H1 (cell line): ENCODE results near the gene MROH8. TPM values are rescaled to one million over a fixed set of nuclear protein-coding genes. Genes with fewer than 3 reads are reported as not detected.

Experiments
- CTCF ChIA-PET: fragments of 300-600 bp; sonication (Branson Sonifier 250); formaldehyde crosslinking; loops from one replicate; lab custom pipeline; 2021; ENCODE audit not compliant: partially characterized antibody; lab: Charles Lee
- POLR2A ChIA-PET: fragments of 300-600 bp; sonication (Branson Sonifier 250); formaldehyde crosslinking; loops from one replicate; lab custom pipeline; 2021; ENCODE audit warnings: inconsistent platforms; ENCODE audit not compliant: partially characterized antibody; lab: Charles Lee
- DNase-seq, 2 experiments: peaks; one replicate each; pipeline versions ENCODE4 v3.0.0 to v3.0.0-alpha.2; 2010 to 2022; ENCODE audit warnings: low spot score in 2 of 2, low read depth in 1 of 2, mixed read lengths in 1 of 2
- FAIRE-seq: peaks from 2 replicates; lab custom pipeline; 2011; peaks lifted over from hg19 to GRCh38; lab: Jason Lieb, UNC
- H2AFZ ChIP-seq: 2 replicates; pipeline ENCODE4 v1.8.1; 2012; ENCODE audit warnings: low read length, inconsistent platforms
- H2AK5ac ChIP-seq: 2 replicates; pipeline ENCODE4 v1.6.1; 2013; ENCODE audit warnings: low read depth, low read length
- H2BK120ac ChIP-seq: replicated peaks from 2 replicates; pipeline ENCODE3; 2013; ENCODE audit warnings: low read depth, low read length, inconsistent platforms
- H2BK12ac ChIP-seq: 2 replicates; pipeline ENCODE4 v1.6.1; 2013; ENCODE audit warnings: low read depth, low read length
- H2BK15ac ChIP-seq: 2 replicates; pipeline ENCODE4 v1.6.1; 2013; ENCODE audit warnings: low read length
- H2BK20ac ChIP-seq: 2 replicates; pipeline ENCODE4 v1.6.1; 2013; ENCODE audit warnings: low read length
- H2BK5ac ChIP-seq: 2 replicates; pipeline ENCODE4 v1.6.1; 2013; ENCODE audit warnings: low read depth, low read length
- H3K14ac ChIP-seq: 2 replicates; pipeline ENCODE4 v1.6.1; 2013; ENCODE audit warnings: inconsistent platforms; ENCODE audit not compliant: insufficient read length
- H3K18ac ChIP-seq: 2 replicates; pipeline ENCODE4 v1.6.1; 2013; ENCODE audit warnings: low read length; ENCODE audit errors: extremely low read depth
- H3K23ac ChIP-seq: 2 replicates; pipeline ENCODE4 v1.6.1; 2013; ENCODE audit warnings: inconsistent platforms; ENCODE audit not compliant: insufficient read length
- H3K23me2 ChIP-seq: 2 replicates; pipeline ENCODE4 v1.6.1; 2013; ENCODE audit warnings: low read depth, low read length
- H3K27ac ChIP-seq: 2 replicates; pipeline ENCODE4 v1.6.1; 2011; ENCODE audit warnings: low read depth, low read length, inconsistent platforms
- H3K27me3 ChIP-seq, 4 experiments: replicated peaks in 1 of 4; 1 replicate in 1 of 4; 2 replicates in 3 of 4; pipeline versions ENCODE4 v1.6.1 to v1.8.1; 2011 to 2013; ENCODE audit warnings: low read length in 3 of 4, mild to moderate bottlenecking in 3 of 4, inconsistent platforms in 2 of 4, mixed read lengths in 2 of 4, moderate library complexity in 1 of 4; ENCODE audit not compliant: control insufficient read depth in 3 of 4, insufficient read depth in 3 of 4; ENCODE audit errors: extremely low read depth in 1 of 4
- H3K36me3 ChIP-seq, 4 experiments: 2 replicates each; pipeline versions ENCODE4 v1.6.1 to v1.8.1; 2011 to 2013; ENCODE audit warnings: mild to moderate bottlenecking in 4 of 4, low read length in 3 of 4, moderate library complexity in 2 of 4, control low read depth in 1 of 4, inconsistent platforms in 1 of 4; ENCODE audit not compliant: insufficient read depth in 4 of 4, control insufficient read depth in 2 of 4
- H3K4ac ChIP-seq: replicated peaks from 2 replicates; pipeline ENCODE3; 2013; ENCODE audit warnings: low read length, low read depth, mixed read lengths, inconsistent platforms; ENCODE audit not compliant: insufficient read length
- H3K4me1 ChIP-seq, 4 experiments: replicated peaks in 1 of 4; 1 replicate in 1 of 4; 2 replicates in 3 of 4; pipeline versions ENCODE4 v1.6.1 to v1.8.1; 2011 to 2013; ENCODE audit warnings: low read length in 3 of 4, inconsistent platforms in 2 of 4, mixed read lengths in 1 of 4; ENCODE audit not compliant: insufficient read depth in 4 of 4, control insufficient read depth in 3 of 4
- H3K4me2 ChIP-seq, 2 experiments: 2 replicates each; pipeline versions ENCODE4 v1.6.1 to v1.8.1; 2011 to 2013; ENCODE audit warnings: low read depth in 2 of 2, low read length in 2 of 2, control low read depth in 1 of 2, inconsistent platforms in 1 of 2, mild to moderate bottlenecking in 1 of 2; ENCODE audit not compliant: insufficient read depth in 1 of 2
- H3K4me3 ChIP-seq, 4 experiments: fragments of 200-600, 300-600 bp in 1 of 4; sonication (generic), shearing (Covaris generic), sonication (Bioruptor Twin) in 1 of 4; 2 replicates each; pipeline versions ENCODE4 v1.5.1 to v1.8.1; 2011 to 2016; ENCODE audit warnings: low read length in 4 of 4, low read depth in 3 of 4, control low read depth in 2 of 4, inconsistent platforms in 2 of 4, mild to moderate bottlenecking in 2 of 4, mixed read lengths in 1 of 4, moderate library complexity in 1 of 4; ENCODE audit not compliant: insufficient read depth in 2 of 4; ENCODE audit errors: extremely low read depth in 1 of 4
- H3K56ac ChIP-seq: replicated peaks from 2 replicates; pipeline ENCODE3; 2013; ENCODE audit warnings: low read depth, mild to moderate bottlenecking, mixed read lengths, low read length, inconsistent platforms; ENCODE audit not compliant: insufficient read length
- H3K79me1 ChIP-seq: 2 replicates; pipeline ENCODE4 v1.6.1; 2013; ENCODE audit warnings: low read depth, low read length, control low read depth
- H3K79me2 ChIP-seq, 2 experiments: 2 replicates each; pipeline versions ENCODE4 v1.6.1 to v1.8.1; 2012 to 2013; ENCODE audit warnings: low read length in 2 of 2, mild to moderate bottlenecking in 2 of 2, inconsistent platforms in 1 of 2; ENCODE audit not compliant: insufficient read depth in 2 of 2, control insufficient read depth in 1 of 2
- H3K9ac ChIP-seq, 4 experiments: replicated peaks in 1 of 4; 1 replicate in 1 of 4; 2 replicates in 3 of 4; pipeline versions ENCODE4 v1.6.1 to v1.8.1; 2011 to 2013; ENCODE audit warnings: low read depth in 3 of 4, low read length in 3 of 4, control low read depth in 2 of 4, mild to moderate bottlenecking in 2 of 4, moderate library complexity in 2 of 4, inconsistent platforms in 1 of 4; ENCODE audit errors: extremely low read depth in 1 of 4
- H3K9me3 ChIP-seq, 2 experiments: 2 replicates each; pipeline versions ENCODE4 v1.6.1 to v1.8.1; 2012 to 2013; ENCODE audit warnings: mild to moderate bottlenecking in 2 of 2, moderate library complexity in 2 of 2, control low read depth in 1 of 2, inconsistent platforms in 1 of 2, low read depth in 1 of 2, low read length in 1 of 2, mixed read lengths in 1 of 2; ENCODE audit not compliant: insufficient read depth in 2 of 2
- H4K20me1 ChIP-seq, 2 experiments: replicated peaks in 1 of 2; 2 replicates each; pipeline versions ENCODE3 to v1.8.1; 2011 to 2013; ENCODE audit warnings: inconsistent platforms in 2 of 2, low read length in 2 of 2, mild to moderate bottlenecking in 1 of 2; ENCODE audit not compliant: insufficient read depth in 2 of 2, control insufficient read depth in 1 of 2
- H4K5ac ChIP-seq: 2 replicates; pipeline ENCODE4 v1.6.1; 2013; ENCODE audit warnings: low read length, low read depth, mixed read lengths, inconsistent platforms; ENCODE audit not compliant: insufficient read length
- H4K8ac ChIP-seq: 2 replicates; pipeline ENCODE4 v1.8.0; 2013; ENCODE audit warnings: mild to moderate bottlenecking, moderate library complexity, low read length, inconsistent platforms; ENCODE audit not compliant: insufficient read depth; ENCODE audit errors: extremely low read depth
- H4K91ac ChIP-seq: replicated peaks from 2 replicates; pipeline ENCODE3; 2013; ENCODE audit warnings: low read length, mixed read lengths, inconsistent platforms; ENCODE audit not compliant: insufficient read length
- HDAC6 ChIP-seq: IDR thresholded peaks from one replicate; pipeline ENCODE4 v1.7.1; 2012; ENCODE audit warnings: low read depth, mild to moderate bottlenecking, inconsistent platforms, low read length, moderate library complexity
- POLR2AphosphoS5 ChIP-seq: IDR thresholded peaks from 2 replicates; pipeline ENCODE4 v1.6.1; 2011; ENCODE audit warnings: low read depth, low read length
- RBBP5 ChIP-seq: IDR thresholded peaks from 2 replicates; pipeline ENCODE4 v1.7.1; 2012; ENCODE audit warnings: low read depth, mild to moderate bottlenecking, inconsistent platforms, low read length, moderate library complexity, borderline replicate concordance
- RFX5 ChIP-seq: IDR thresholded peaks from 2 replicates; pipeline ENCODE4 v1.6.1; 2011; ENCODE audit warnings: low read depth, low read length, improper control_type of control experiment, borderline replicate concordance
- SIRT6 ChIP-seq: IDR thresholded peaks from one replicate; pipeline ENCODE4 v1.7.1; 2012; ENCODE audit warnings: low read length, inconsistent platforms
- SP1 ChIP-seq: IDR thresholded peaks from 2 replicates; pipeline ENCODE4 v1.6.1; 2011; ENCODE audit warnings: low read depth, low read length
- SRF ChIP-seq: IDR thresholded peaks from 2 replicates; pipeline ENCODE4 v1.6.1; 2011; ENCODE audit warnings: mild to moderate bottlenecking, low read depth, low read length, moderate library complexity
- USF2 ChIP-seq: IDR thresholded peaks from 2 replicates; pipeline ENCODE4 v1.6.1; 2011; ENCODE audit warnings: low read length, improper control_type of control experiment
- ZNF274 ChIP-seq: IDR thresholded peaks from 2 replicates; pipeline ENCODE4 v1.7.0; 2012; ENCODE audit warnings: low read length, borderline replicate concordance; ENCODE audit errors: extremely low read depth
- WGBS, 2 experiments: shearing (Covaris generic) in 1 of 2; methylation state at CpG; one replicate each; pipeline versions ENCODE4 v1.1.6 to v1.1.7; 2013 to 2015; ENCODE audit warnings: low lambda C conversion rate in 2 of 2, mixed read lengths in 2 of 2, inconsistent platforms in 1 of 2, low coverage in 1 of 2, missing lambda C conversion rate in 1 of 2; ENCODE audit not compliant: insufficient replicate concordance in 2 of 2, insufficient coverage in 1 of 2, insufficient read length in 1 of 2; ENCODE audit errors: extremely low coverage in 1 of 2, missing lambda C conversion rate in 1 of 2; 5-methylcytosine and 5-hydroxymethylcytosine counted together
- polyA plus RNA-seq, 7 experiments: library from polyadenylated mRNA; depleted of rRNA in 3 of 7; stranded (reverse) in 5 of 7; unstranded in 2 of 7; fragments of >200 nt in 5 of 7; fragments of 200-250 nt in 2 of 7; gene quantifications; 1 replicate in 5 of 7; 2 replicates in 1 of 7; 4 replicates in 1 of 7; pipeline versions ENCODE4 v1.2.1 to v1.2.3, GENCODE V29; 2011 to 2013; ENCODE audit warnings: missing spikeins in 2 of 7, mixed read lengths in 2 of 7
- total RNA-seq: library from RNA; stranded (reverse); fragmentation: NEBNext Ultra II Directional; extraction: Animal tissue kit (Norgen Biotek cat#: 25700); gene quantifications from 2 replicates; pipeline ENCODE4 v1.2.1, GENCODE V29; 2021

Gene MROH8
- total and polyA plus RNA-seq, 2 of the 8 experiments (the other 6 are each of a cell fraction or from before 2014, with no cell fraction given) = 0.50 to 0.86 TPM

- Histone ChIP-seq H3K79me1 (no peaks in the 10 kb centered on the region), H3K79me2 (no peaks in the 10 kb centered on the region), H3K4me2 (no peak overlapping the region), H3K23me2 (no peaks in the 10 kb centered on the region), H3K18ac (no peak overlapping the region), H3K27me3 (no peaks in the 10 kb centered on the region), H4K5ac (no peak overlapping the region), H3K4me3 (no peak overlapping the region), H3K4ac (no peak overlapping the region), H2BK15ac (no peak overlapping the region), H3K23ac (no peak overlapping the region), H2BK20ac (no peak overlapping the region), H4K91ac (no peak overlapping the region), H4K8ac (no peak overlapping the region), H2AFZ (no peak overlapping the region), H3K9ac (no peak overlapping the region), H3K4me1 (no peaks in the 10 kb centered on the region), H4K20me1 (no peaks in the 10 kb centered on the region), H3K9me3 (no peaks in the 10 kb centered on the region), H2BK12ac (no peak overlapping the region), H3K36me3 (no peaks in the 10 kb centered on the region), H3K56ac (no peak overlapping the region), H2BK120ac (no peak overlapping the region), H3K27ac (no peak overlapping the region), H2BK5ac (no peak overlapping the region), H3K14ac (no peak overlapping the region), H2AK5ac (no peak overlapping the region)
- DNase-seq (no peak), FAIRE-seq (no peak)
- CTCF ChIA-PET = interaction anchor here (1.0 kb wide), 1 partner anchor 9 kb away, joined by 3 read pairs; no protein-coding TSS in a partner anchor
- POLR2A ChIA-PET = interaction anchor here (0.6 to 1.7 kb wide), 3 partner anchors 34 to 314 kb away, joined by 3 to 5 read pairs (median 4); partner anchors contain the start of gene RPN2
- TF ChIP-seq RBBP5 = no peak
- TF ChIP-seq USF2 = no peak
- no peak for TF ChIP-seq SIRT6
- no peak for TF ChIP-seq SRF
- no peak for TF ChIP-seq SP1
- TF ChIP-seq RFX5 = no peak
- no peak for TF ChIP-seq HDAC6
- no peak for TF ChIP-seq POLR2AphosphoS5
- no peak for TF ChIP-seq ZNF274
- 92% methylated on average over 8 of the region's 8 CpGs; no CpG with 5 or more reads in 1 of the 2 experiments for WGBS, 2 experiments
Measured at GRCh38 chr20:37144856-37145404, 34.4 kb downstream of the MROH8 start.
